Hepatocyte (in vitro differentiated cells): ENCODE data around the gene ELMOD3. TPM values are rescaled to one million over a fixed set of nuclear protein-coding genes. Genes with fewer than 3 reads are reported as not detected.

Experiments
- DNase-seq: peaks from one replicate; pipeline ENCODE4 v3.0.0-alpha.2; 2016; ENCODE audit warnings: low spot score
- H2AFZ ChIP-seq: fragments of 200-600 bp; sonication (generic); 2 replicates; pipeline ENCODE4 v1.6.0; 2016; ENCODE audit warnings: antibody characterized with exemption, mild to moderate bottlenecking
- H3K27ac ChIP-seq: fragments of 200-600 bp; sonication (generic); 2 replicates; pipeline ENCODE4 v1.5.1; 2016; ENCODE audit warnings: mild to moderate bottlenecking
- H3K27me3 ChIP-seq: fragments of 200-600 bp; sonication (generic); 2 replicates; pipeline ENCODE4 v1.6.1; 2016
- H3K36me3 ChIP-seq: fragments of 200-600 bp; sonication (generic); replicated peaks from 2 replicates; pipeline ENCODE4 v1.5.1; 2016; ENCODE audit warnings: low read depth; ENCODE audit not compliant: insufficient read depth
- H3K4me1 ChIP-seq: fragments of 200-600 bp; sonication (generic); 2 replicates; pipeline ENCODE4 v1.5.1; 2016; ENCODE audit warnings: mild to moderate bottlenecking, moderate library complexity; ENCODE audit not compliant: insufficient read depth
- H3K4me2 ChIP-seq: fragments of 200-600 bp; sonication (generic); 2 replicates; pipeline ENCODE4 v1.6.0; 2016
- H3K4me3 ChIP-seq: fragments of 200-600 bp; sonication (generic); 2 replicates; pipeline ENCODE4 v1.5.1; 2016; ENCODE audit warnings: mild to moderate bottlenecking
- H3K79me2 ChIP-seq: fragments of 200-600 bp; sonication (generic); 2 replicates; pipeline ENCODE4 v1.6.0; 2017; ENCODE audit warnings: mild to moderate bottlenecking
- H3K9me2 ChIP-seq: fragments of 200-600 bp; sonication (generic); replicated peaks from 2 replicates; pipeline ENCODE4 v1.6.0; 2017; ENCODE audit warnings: mild to moderate bottlenecking; ENCODE audit not compliant: insufficient read depth
- H3K9me3 ChIP-seq: fragments of 200-600 bp; sonication (generic); 2 replicates; pipeline ENCODE4 v1.5.1; 2016; ENCODE audit warnings: low read depth, mild to moderate bottlenecking
- H4K20me1 ChIP-seq: fragments of 200-600 bp; sonication (generic); 2 replicates; pipeline ENCODE4 v1.6.0; 2016; ENCODE audit warnings: mild to moderate bottlenecking; ENCODE audit not compliant: insufficient read depth, poor library complexity, severe bottlenecking
- CTCF ChIP-seq: fragments of 200-600 bp; sonication (generic); IDR thresholded peaks from 2 replicates; pipeline ENCODE4 v1.5.1; 2016; ENCODE audit warnings: antibody characterized with exemption, mild to moderate bottlenecking; ENCODE audit not compliant: poor library complexity
- EZH2 ChIP-seq: fragments of 200-600 bp; sonication (generic); IDR thresholded peaks from 2 replicates; pipeline ENCODE4 v1.6.1; 2016; ENCODE audit warnings: antibody characterized with exemption, mild to moderate bottlenecking, borderline replicate concordance
- EZH2phosphoT487 ChIP-seq: fragments of 200-600 bp; sonication (generic); IDR thresholded peaks from one replicate; pipeline ENCODE4 v1.6.1; 2018; ENCODE audit warnings: antibody characterized with exemption, mild to moderate bottlenecking, low read depth, moderate library complexity; ENCODE audit not compliant: unreplicated experiment, severe bottlenecking
- WGBS: methylation state at CpG from one replicate; pipeline ENCODE4 v1.1.6; 2016; ENCODE audit warnings: low lambda C conversion rate; ENCODE audit errors: missing lambda C conversion rate; 5-methylcytosine and 5-hydroxymethylcytosine counted together
- polyA plus RNA-seq: library from polyadenylated mRNA; unstranded; fragments of >200 nt; fragmentation: Nextera tagmentation; extraction: Ambion mirVana; gene quantifications from 2 replicates; pipeline ENCODE4 v1.2.1, GENCODE V29; 2016
- total RNA-seq: library from RNA; depleted of rRNA; stranded (reverse); fragments of >200 nt; gene quantifications from 2 replicates; pipeline ENCODE4 v1.2.3, GENCODE V29; 2014

Gene ELMOD3
- total and polyA plus RNA-seq, 2 experiments from 2014 or later = 18.1 to 25.1 TPM

GRCh38 chr2:85401464-85401805, 46.9 kb downstream of the ELMOD3 start:
- no peak overlapping the region for H3K4me2 ChIP-seq
- H3K4me3 ChIP-seq = no peak overlapping the region
- no peak for TF ChIP-seq EZH2phosphoT487
- H3K27me3 ChIP-seq = no peaks in the 10 kb centered on the region
- no peak overlapping the region for H3K27ac ChIP-seq
- 92% methylated on average over 7 of the region's 7 CpGs for WGBS
- H3K79me2 ChIP-seq = peaks cover 11% of the 10 kb centered on the region
- no peaks in the 10 kb centered on the region for H3K9me3 ChIP-seq
- H3K4me1 ChIP-seq = no peaks in the 10 kb centered on the region
- DNase-seq = no peak
- H2AFZ ChIP-seq = no peak overlapping the region
- no peaks in the 10 kb centered on the region for H3K9me2 ChIP-seq
- H3K36me3 ChIP-seq = no peaks in the 10 kb centered on the region
- no peaks in the 10 kb centered on the region for H4K20me1 ChIP-seq

- Histone ChIP-seq H2AFZ (no peak overlapping the region), H3K4me2 (no peak overlapping the region), H3K9me2 (no peaks in the 10 kb centered on the region), H3K9me3 (no peaks in the 10 kb centered on the region), H3K36me3 (no peaks in the 10 kb centered on the region), H3K27ac (no peak overlapping the region), H3K79me2 (peaks cover 11% of the 10 kb centered on the region), H4K20me1 (no peaks in the 10 kb centered on the region), H3K27me3 (no peaks in the 10 kb centered on the region), H3K4me1 (no peaks in the 10 kb centered on the region), H3K4me3 (no peak overlapping the region)
- DNase-seq = no peak
- WGBS = 96% methylated on average over 8 of the region's 8 CpGs
- TF ChIP-seq CTCF (no peak), EZH2 (no peak), EZH2phosphoT487 (no peak)
These were observed 47.3 kb downstream of the ELMOD3 start for GRCh38 chr2:85401844-85402243.

GRCh38 chr2:85405201-85406059, 50.9 kb downstream of the ELMOD3 start:
- no peak for DNase-seq
- H2AFZ ChIP-seq = no peak overlapping the region
- no peak overlapping the region for H3K27ac ChIP-seq
- WGBS = 85% methylated on average over 15 of the region's 15 CpGs
- H3K9me2 ChIP-seq = no peaks in the 10 kb centered on the region
- no peak overlapping the region for H3K4me3 ChIP-seq
- TF ChIP-seq EZH2phosphoT487 = no peak
- TF ChIP-seq EZH2 = no peak
- no peak for TF ChIP-seq CTCF
- peaks cover 20% of the 10 kb centered on the region for H3K79me2 ChIP-seq
- H3K4me1 ChIP-seq = peaks cover 6% of the 10 kb centered on the region
- no peak overlapping the region for H3K4me2 ChIP-seq
- no peaks in the 10 kb centered on the region for H3K27me3 ChIP-seq
- no peaks in the 10 kb centered on the region for H3K9me3 ChIP-seq
- no peaks in the 10 kb centered on the region for H4K20me1 ChIP-seq
- no peaks in the 10 kb centered on the region for H3K36me3 ChIP-seq

GRCh38 chr2:85409845-85410583, 55.4 kb downstream of the ELMOD3 start, which contains the start of gene CAPG:
CAPG (minus strand) TSS chr2:85410366; CDS start chr2:85402145, 8,221 bp downstream.
- H4K20me1 ChIP-seq = no peaks in the 10 kb centered on the region
- no peaks in the 10 kb centered on the region for H3K36me3 ChIP-seq
- 91% methylated on average over 6 of the region's 12 CpGs for WGBS
- H3K4me1 ChIP-seq = peaks cover 22% of the 10 kb centered on the region
- no peak for TF ChIP-seq EZH2
- TF ChIP-seq EZH2phosphoT487 = no peak
- no peak for TF ChIP-seq CTCF
- peak within 1 kb of the TSS; percentile 22 for H3K4me2 ChIP-seq
- peak within 1 kb of the TSS; percentile 37 for H3K27ac ChIP-seq
- peak; percentile 50 for DNase-seq
- no peaks in the 10 kb centered on the region for H3K27me3 ChIP-seq
- H3K79me2 ChIP-seq = peaks cover 21% of the 10 kb centered on the region
- no peak within 1 kb of the TSS for H2AFZ ChIP-seq
- H3K9me3 ChIP-seq = no peaks in the 10 kb centered on the region
- H3K9me2 ChIP-seq = no peaks in the 10 kb centered on the region
- no peak within 1 kb of the TSS for H3K4me3 ChIP-seq
